ENCODE results near the gene SMPDL3A.

DNA sequence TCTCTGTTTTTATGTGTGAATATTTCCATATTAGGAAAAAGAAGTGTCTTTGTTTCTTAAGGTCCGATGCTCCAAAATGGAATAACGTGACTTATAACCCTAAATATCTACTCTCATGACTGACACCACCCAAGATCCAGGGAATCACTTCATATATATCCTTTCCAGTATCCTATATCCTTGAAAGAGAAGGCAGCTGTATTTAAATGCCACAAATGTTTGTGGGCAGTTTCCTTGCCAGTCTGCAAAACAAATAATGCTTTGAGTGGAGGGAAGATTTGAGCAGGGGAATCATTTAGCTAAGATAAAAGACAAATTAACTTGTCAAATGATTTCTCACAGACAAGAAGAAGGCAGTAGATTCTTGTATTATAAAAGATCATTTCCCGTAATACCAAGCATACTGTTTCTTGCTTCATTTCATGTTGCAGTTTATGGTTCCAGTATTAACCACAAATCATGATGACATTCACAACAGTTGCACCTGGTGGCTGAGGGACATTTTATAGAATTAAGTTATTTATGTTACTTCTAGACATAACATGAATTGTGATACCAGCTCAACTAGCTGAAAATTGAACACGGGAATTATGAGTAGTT is 39.5 kb upstream of the SMPDL3A start:
- no peak for TF ChIP-seq EZH2 (IDR thresholded peaks at IDR 0.05; ENCODE audit: low read depth)
- TF ChIP-seq, protein P1, sequence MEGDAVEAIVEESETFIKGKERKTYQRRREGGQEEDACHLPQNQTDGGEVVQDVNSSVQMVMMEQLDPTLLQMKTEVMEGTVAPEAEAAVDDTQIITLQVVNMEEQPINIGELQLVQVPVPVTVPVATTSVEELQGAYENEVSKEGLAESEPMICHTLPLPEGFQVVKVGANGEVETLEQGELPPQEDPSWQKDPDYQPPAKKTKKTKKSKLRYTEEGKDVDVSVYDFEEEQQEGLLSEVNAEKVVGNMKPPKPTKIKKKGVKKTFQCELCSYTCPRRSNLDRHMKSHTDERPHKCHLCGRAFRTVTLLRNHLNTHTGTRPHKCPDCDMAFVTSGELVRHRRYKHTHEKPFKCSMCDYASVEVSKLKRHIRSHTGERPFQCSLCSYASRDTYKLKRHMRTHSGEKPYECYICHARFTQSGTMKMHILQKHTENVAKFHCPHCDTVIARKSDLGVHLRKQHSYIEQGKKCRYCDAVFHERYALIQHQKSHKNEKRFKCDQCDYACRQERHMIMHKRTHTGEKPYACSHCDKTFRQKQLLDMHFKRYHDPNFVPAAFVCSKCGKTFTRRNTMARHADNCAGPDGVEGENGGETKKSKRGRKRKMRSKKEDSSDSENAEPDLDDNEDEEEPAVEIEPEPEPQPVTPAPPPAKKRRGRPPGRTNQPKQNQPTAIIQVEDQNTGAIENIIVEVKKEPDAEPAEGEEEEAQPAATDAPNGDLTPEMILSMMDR (conservative IDR thresholded peaks at IDR 0.05) = no peak

All from PC-9 (cell line).